HS-27A (cell line): Measurements from ENCODE around the gene PIK3CA.
"Not testable (repeated sequence)": the region's sequence is repeated elsewhere in the genome, so short reads cannot be mapped to it uniquely, and the experiment has no call there.

Experiments
- DNase-seq: peaks from one replicate; pipeline ENCODE4 v3.0.0-alpha.2; 2012; ENCODE audit warnings: low read depth, missing footprints

Gene PIK3CA

DNA sequence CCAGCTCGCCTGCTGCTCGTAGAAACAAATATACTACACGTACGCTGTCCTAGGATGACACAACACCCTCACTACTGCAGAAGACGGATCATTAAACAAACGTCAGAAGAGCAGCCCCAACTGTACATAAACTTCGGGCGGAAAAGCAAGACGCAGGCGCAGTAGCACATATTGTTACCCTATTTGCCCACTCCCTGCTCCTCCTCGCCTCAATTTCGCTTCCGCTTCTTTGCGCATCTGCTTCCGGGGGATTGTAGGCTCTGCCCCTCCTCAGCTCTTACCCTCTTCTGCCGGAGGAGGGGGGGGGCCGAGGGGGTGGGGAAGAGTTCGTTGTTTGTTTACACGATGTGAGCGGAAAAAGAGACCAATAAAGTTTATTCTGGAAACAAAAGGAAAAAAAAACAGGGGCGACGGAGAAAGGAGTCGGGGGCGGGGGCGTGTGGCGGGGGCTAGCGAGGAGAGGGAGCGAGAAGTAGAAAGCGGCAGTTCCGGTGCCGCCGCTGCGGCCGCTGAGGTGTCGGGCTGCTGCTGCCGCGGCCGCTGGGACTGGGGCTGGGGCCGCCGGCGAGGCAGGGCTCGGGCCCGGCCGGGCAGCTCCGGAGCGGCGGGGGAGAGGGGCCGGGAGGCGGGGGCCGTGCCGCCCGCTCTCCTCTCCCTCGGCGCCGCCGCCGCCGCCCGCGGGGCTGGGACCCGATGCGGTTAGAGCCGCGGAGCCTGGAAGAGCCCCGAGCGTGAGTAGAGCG is at the start of gene PIK3CA:
Gene PIK3CA (plus strand): TSS at position 485 of the 743 bp plus-strand sequence. CDS start 50,469 bp downstream, outside the sequence.
- peak; percentile 88 for DNase-seq

DNA sequence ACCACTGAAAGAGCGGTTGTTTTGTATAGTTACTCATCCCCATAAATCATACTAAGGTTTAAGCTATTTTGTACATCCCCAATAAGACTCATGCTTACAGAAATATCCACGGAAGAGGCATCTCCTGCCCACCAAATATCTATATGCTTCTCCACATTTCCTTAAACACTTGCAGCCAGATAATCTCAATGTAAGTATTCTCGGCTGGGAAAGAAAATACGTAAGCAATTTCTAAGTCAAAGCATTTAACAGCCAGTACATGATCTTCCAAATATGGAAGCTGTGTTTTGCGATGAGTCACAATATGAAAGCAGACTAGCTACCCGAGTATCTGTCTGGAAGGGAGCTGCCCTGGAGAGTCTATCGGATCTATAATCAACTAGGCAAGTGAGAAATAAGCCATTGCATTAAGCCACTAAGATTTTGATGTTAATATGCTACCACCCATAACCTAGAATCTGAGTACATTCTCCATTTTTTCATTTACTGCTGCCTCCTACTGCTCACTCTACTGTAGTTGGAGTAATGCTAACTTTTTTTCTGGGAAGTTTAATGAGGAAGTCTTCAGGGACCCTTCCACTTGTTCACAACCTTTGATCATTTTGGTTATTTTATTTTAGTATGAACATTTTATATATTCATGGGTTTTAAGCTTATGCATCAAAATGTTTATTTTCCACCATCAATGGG is 49.6 kb upstream of the PIK3CA start:
- no peak for DNase-seq

DNA sequence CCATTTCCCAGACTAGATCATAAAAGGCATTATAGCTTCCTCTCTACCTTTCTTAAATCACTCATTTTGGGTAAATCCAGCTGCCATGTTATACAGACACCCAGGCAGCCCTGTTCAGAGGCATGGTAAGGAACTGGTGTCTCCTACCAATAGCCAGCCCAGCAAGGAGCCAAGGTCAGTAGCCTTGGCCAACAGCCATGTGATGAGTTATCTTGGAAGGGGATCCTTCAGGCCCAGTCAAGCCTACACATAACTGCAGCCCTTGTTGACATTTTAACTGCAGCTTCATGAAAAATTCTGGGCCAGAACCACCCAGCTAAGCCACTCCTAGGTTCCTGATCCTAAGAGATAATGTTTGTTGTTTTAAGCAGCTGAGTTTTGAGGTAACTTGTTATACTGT is 47.5 kb upstream of the PIK3CA start:
- no peak for DNase-seq

DNA sequence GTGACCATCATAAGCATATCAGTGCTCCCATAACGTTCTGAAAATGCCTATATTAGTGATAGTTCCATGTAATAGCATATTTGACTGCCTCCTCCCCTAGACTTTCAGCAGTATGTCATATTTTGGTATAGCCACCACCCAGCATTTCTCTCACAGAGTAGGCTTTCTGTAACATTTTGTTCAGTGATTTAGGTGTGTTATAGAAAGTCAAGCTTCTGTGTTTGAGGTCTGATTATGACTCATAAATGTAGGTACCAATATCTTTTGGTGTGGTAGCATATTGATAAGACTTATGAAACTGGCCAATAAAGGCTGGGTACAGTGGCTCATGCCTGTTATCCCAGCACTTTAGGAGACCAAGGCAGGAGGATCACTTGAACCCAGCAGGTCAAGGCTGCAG is 42.3 kb upstream of the PIK3CA start:
- no peak for DNase-seq

DNA sequence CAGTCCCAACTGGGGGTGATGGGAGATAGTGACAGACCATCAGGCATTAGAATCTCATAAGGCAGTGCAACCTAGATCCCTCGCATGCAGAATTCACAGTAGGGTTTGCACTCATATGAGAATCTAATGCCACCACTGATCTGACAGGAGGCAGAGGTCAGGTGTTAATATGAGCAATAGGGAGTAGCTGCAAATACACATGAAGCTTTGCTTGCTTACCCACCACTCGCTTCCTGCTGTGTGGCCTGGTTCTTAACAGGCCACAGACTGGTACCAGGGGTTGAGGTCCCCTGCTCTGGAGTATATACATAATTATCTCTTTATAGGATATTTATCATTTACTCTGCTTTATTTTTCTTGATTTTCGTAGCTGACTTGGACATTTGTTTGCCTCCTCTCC is 40.5 kb upstream of the PIK3CA start:
- DNase-seq: no peak

DNA sequence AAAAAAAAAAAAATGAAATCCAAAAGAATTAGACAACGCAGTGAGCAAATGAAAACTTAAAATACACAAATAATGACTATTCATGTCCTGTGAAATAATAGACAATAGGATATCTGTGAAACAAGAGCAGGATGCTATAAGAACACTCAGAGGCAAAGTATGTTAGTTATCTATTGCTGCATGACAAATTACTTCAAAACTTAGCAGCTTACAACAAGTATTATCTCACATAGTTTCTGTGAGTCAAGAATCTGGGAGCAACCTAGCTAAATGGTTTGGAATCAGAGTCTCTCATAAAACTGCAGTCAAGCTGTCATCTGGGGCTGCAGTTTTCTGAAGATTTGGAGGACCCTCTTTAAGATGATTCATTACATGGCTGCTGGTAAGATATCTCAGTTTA is 40.1 kb upstream of the PIK3CA start:
- no peak for DNase-seq

DNA sequence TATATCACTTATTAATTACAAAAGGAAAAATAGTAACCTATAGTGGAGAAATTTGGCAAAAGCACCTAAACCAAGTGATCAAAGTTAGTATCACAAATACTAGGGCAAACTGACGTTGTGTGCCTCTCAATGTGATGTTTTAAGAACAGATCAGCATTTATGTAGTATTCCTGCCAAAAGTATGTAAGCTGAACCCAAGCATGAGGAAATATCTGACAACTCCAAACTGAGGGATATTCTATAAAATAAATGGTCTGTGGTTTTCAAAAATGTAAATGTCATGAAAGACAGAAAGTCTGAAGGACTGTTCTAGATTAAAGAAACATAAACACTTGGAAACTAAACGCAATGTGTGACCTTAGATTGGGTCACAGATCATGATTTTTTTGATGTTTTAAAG is 34.3 kb upstream of the PIK3CA start:
- DNase-seq: no peak

DNA sequence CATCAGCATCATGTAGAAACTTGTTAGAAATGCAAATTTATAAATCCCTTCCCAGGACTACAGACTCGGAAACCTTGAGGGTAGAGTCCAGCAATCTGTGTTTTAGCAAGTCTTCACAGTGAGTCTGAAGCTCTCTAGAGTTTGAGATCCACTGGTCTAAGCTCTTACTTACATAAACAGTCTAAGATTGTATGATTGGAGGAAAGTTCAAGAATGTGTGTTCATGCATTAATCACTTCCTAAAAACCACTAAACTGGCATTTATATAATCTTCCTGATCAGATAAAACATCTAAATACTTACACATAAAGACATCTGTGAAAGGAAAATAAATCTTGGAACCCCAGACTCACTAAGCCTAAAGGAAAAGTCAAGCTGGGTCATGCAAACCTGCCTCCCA is 32.7 kb upstream of the PIK3CA start:
- DNase-seq: not testable (repeated sequence)

DNA sequence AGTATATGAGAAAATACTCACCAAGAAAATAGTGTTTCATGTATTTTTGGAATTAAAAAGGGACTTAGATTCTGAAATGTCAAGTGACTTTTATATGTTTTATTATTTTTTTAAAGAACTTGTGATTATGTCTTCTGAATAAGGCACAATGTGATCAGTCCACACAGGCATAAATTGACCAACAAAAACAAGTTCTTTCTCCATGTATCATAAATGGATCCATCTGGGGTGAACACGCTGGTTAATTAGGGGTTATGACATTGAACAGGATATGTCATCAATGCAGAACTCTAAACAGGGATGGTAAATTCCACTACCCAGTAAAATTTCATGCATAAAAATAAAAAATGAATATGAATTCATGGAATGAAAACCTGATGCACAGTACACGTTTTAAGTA is 31.3 kb upstream of the PIK3CA start:
- DNase-seq: no peak

DNA sequence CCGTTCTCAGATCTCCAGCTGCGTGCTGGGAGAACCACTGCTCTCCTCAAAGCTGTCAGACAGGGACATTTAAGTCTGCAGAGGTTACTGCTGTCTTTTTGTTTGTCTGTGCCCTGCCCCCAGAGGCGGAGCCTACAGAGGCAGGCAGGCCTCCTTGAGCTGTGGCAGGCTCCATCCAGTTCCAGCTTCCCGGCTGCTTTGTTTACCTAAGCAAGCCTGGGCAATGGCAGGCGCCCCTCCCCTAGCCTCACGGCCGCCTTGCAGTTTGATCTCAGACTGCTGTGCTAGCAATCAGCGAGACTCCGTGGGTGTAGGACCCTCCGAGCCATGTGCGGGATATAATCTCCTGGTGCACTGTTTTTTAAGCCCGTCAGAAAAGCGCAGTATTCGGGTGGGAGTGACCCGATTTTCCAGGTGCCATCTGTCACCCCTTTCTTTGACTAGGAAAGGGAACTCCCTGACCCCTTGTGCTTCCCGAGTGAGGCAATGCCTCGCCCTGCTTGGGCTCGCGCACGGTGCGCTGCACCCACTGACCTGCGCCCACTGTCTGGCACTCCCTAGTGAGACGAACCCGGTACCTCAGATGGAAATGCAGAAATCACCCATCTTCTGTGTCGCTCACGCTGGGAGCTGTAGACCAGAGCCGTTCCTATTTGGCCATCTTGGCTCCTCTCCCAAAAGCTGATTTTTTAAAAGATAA is 15.8 kb upstream of the PIK3CA start:
- not testable (repeated sequence) for DNase-seq

DNA sequence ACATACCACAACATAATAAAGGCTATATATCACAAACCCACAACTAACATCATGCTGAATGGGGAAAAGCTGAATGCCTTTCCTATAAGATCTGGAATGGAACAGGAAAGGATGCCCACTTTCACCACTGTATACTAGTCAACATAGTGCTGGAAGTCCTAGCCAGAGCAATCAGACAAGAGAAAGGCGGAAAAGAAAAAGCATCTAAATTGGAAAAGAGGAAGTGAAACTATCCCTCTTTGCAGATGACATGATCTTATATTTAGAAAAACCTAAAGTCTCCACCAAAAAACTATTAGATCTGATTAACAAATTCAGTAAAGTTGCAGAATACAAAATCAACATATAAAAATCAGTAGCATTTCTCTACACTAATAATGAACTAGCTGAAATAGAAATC is 14.6 kb upstream of the PIK3CA start:
- DNase-seq: no peak

DNA sequence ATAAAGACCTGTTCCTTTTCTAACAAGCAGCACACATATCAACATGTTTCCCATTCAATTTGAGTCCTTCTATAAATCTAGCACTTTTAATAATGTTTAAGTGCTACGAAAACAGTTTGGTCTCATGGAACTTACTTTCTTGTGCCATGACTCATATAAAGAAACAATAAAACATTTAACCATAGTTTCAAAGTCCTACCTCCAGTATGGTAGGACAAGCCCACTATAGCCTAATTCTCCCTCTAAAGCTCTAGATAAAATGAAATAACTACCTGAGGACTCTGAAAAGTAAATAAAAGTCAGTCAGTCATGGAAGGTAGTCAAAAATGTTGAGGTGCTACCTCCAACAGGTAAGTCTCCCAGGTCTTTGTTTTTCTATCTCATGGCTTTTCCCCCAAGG is 12.0 kb upstream of the PIK3CA start:
- DNase-seq: no peak

DNA sequence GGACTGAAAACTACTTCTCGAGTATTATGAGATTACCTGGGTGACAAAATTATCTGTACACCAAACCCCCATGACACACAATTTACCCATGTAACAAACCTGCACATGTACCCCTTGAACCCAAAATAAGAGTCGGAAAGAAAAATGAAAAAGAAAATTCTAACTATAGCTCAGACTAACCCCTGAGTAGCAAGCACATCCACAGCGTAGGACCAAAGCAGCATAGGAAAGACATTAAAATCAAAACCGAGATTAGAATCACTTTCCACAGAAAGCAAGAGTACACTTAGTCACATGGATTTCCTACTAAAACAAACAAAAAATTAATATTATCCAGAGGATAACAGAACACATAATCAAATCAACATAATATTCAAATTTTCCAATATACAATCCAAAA is 6.3 kb upstream of the PIK3CA start:
- DNase-seq: no peak

DNA sequence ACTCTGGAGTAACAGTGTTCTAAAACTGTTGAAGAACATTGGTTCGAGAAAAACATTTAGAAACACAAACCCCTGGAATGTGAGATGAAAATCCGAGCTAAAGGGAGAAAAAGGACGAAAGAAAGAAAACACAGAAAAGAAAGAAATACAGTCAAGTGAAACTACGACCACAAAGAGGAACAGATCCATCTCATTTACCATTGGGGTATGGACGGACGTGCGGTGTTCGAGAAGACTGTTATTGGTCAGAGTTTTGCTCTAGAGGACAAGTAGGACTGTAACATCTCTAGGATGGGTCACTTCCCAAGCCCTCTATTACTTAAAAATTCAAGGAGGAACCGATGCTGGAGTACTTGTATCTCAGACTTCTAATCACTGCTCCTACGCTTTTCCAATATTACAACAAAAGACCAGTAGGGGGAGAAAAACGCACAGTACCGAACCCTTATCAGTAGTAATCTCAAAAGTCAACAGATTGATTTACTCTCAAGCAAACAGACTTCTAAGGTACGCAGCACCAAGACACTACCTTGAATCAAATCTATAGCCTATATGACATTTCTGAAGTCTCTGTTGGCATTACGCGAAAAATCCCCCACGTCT is 1.1 kb upstream of the PIK3CA start:
- DNase-seq: peak; percentile 63

DNA sequence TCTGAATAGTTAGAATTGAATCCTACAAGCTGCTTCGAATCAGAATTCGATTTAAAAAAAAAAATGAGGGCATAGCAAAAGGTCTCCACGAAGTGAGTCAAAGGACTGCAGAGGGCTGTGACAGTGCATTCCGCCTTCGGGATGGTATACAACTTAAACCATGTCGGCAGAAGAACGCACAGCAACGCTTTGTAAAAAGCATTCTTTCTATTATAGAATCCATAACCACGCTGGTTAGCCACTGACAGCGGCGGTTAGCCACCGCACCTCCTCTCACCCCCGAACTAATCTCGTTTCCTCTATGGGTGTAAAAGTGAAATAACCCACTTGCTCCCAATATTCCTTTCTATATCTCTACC is 664 bp upstream of the PIK3CA start:
- DNase-seq: no peak

DNA sequence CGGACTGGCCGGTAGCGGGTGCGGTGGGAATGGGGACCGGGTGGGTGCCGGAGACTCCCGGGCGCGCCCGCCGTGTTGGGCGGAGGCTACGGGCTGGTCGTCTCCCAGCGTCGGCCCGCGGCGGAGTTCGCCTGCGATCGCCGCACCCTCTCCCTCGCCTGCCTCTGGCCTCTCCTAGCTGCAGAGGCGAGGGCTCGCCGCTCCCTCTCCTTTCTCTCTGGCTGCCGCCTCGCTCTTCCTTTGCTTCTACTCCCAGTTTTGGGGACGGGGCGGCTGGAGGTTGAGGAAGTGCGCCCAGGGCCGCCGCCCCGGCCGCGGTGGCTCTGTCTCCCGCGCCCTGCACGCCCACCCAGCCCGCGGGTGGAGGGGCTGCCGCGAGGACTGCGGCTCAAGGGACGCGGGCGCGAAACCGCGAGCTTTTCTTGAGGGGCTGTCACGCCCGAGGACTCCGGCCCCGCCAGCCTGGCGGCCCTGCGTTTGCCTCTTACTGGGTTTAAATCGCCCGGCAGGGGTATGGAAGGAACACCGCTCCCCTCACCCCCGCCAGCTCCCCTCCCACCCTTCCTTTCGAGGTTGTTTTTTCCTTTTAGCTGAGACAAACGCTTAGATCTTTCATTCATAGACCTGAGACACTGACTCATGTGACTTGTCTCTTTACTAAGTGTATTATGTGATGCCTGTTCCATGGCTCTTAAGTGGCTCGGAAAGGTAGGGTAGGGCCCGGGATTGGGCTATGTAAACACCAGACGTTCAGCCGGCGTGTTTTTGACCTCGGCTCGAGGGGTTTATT is 654 bp downstream of the PIK3CA start:
- DNase-seq: peak; percentile 19

DNA sequence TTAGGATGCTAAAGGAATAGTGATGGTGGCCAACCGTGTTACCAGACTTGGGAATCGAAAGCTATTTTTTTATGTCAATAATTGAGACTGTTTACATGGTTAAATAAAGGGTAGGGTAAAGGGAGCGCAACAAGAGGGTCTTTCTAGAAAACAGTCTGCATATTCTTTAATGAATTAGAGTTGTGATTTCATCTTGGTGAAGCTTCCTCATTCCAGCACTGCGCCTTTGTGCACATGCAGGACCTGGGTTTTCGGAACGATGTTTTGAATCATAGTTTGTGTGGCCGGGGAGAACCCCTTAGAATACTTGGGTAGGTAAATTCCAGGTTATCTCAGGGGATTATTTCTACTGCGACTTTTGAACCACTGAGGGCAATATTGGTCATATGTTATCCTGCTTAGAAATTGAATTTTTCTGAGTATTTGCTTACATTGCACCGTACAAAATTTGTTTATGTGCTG is 1.3 kb downstream of the PIK3CA start:
- DNase-seq: no peak

DNA sequence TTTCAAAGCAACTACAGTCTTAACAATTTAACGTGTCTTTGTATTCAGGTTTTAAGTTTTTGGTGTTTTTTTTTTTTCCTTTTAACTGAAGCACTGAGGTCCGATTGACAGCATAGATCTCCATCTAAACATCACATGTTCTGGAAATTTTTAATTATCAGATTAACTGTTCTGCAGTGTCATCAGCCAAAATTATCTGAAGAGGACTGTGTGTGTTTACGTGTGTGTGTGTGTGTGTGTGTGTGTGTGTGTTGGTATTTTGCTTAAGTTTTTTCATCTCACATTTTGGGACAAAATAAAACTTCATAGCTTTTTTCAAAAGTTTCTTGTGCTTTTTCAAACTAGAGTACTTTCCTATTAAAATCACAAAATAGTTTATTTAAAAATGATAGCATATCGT is 1.8 kb downstream of the PIK3CA start:
- DNase-seq: no peak

DNA sequence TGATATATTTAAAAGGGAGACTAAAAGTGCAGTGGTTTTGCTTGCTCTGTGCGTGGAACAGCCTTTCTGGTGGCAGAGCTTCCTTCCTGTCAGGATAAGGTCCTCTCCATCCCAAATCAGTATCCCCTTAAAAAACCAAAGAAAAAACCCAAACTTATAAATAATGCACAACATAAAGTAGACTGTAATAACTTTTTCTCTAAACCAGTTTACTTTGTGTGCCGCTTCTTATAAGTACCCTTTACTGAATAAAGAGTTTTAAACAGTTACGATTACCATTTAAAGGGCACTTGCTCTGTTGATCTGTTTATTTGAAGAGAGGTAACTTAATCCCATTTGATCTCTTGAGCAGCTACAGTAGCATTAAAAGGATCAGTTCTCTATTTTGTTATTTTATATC is 2.5 kb downstream of the PIK3CA start:
- no peak for DNase-seq

DNA sequence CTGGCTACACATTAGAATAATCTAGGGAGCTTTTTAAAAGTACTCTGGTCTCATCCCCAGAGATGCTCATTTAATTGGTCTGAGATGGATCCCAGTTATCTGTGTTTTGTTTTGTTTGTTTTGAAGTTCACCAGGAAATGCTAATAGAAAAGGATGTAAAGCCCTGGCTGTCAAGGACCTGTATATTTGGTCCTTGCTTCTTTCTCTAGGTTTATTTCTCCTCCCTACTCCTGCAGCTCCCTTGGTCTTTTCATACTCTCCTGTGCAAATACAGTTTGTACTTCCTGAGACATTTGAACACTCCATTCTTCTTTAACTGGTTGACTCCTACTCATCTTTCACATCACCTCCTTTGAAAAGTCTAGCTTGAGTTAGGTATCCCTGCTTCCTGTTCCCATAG is 3.3 kb downstream of the PIK3CA start:
- DNase-seq: no peak

DNA sequence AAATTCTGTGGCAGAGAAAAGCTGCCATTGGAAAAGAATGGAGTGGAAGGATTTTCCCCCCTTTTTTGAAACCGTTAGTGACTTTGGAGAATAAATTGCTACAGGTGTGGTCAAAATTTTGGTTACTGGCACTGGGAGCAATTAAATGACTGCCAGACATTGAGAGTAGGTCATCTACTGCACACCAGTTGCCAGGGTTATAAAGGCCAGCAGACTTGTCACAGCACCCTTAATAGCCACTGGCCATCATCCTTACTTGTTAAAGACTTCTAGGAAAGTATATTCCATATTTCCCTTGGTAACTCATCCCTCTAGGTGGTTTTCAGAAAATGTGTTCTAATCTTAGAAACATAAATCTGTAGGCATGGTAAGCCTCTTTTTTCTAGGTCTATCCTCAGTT is 8.0 kb downstream of the PIK3CA start:
- DNase-seq: no peak

DNA sequence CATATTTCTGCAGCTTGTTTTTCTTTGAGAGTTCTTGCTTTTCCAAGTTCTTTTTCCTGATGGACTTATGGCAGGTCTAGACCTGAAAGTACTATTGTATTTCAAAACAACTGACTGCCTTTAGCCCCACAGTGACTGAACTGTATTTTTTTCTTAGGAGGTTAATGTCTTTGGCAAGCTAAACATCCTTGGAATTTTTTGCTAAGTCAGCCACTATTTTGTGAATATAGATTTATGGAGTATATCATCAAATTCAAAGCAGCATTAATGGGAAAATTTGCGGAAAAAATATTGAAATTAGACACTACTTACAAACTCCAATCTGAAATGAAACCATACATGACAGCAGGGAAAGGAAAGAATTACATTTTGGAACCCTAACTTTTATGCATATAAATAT is 8.6 kb downstream of the PIK3CA start:
- DNase-seq: no peak
